ENCODE measurements around the gene ENDOV.
A peak's percentile ranks its signal among the peaks of the same experiment; 100 is the strongest.

ENDOV gene

GRCh38 chr17:80414803-80415625, at the start of gene ENDOV:
TSS of gene ENDOV (plus strand) at chr17:80415167. CDS start at chr17:80415195, 28 bp downstream.
- DNase-seq = peak; percentile 90

GRCh38 chr17:80365983-80366382, 49.0 kb upstream of the ENDOV start:
- DNase-seq = no peak

- DNase-seq = no peak
Observed at GRCh38 chr17:80367503-80367902, 47.5 kb upstream of the ENDOV start.

GRCh38 chr17:80371196-80371595, 43.8 kb upstream of the ENDOV start:
- DNase-seq = no peak

GRCh38 chr17:80372456-80372855, 42.5 kb upstream of the ENDOV start:
- no peak for DNase-seq

GRCh38 chr17:80372922-80373570, 41.9 kb upstream of the ENDOV start:
- DNase-seq = no peak

- DNase-seq = no peak
Observed at GRCh38 chr17:80374039-80374731, 40.8 kb upstream of the ENDOV start.

GRCh38 chr17:80374732-80375585, 40.0 kb upstream of the ENDOV start:
- DNase-seq = no peak

- no peak for DNase-seq
Observed at GRCh38 chr17:80376531-80376930, 38.4 kb upstream of the ENDOV start.

- no peak for DNase-seq
Observed at GRCh38 chr17:80377798-80378197, 37.2 kb upstream of the ENDOV start.

- no peak for DNase-seq
Observed at GRCh38 chr17:80379348-80379747, 35.6 kb upstream of the ENDOV start.

- no peak for DNase-seq
Observed at GRCh38 chr17:80380068-80380467, 34.9 kb upstream of the ENDOV start.

- no peak for DNase-seq
Observed at GRCh38 chr17:80380555-80381002, 34.4 kb upstream of the ENDOV start.

GRCh38 chr17:80381416-80381923, 33.5 kb upstream of the ENDOV start:
- no peak for DNase-seq

- no peak for DNase-seq
Observed at GRCh38 chr17:80382446-80382845, 32.5 kb upstream of the ENDOV start.

- no peak for DNase-seq
Observed at GRCh38 chr17:80382956-80383355, 32.0 kb upstream of the ENDOV start.

GRCh38 chr17:80384078-80384960, 30.6 kb upstream of the ENDOV start:
- DNase-seq = no peak

- DNase-seq = no peak
Observed at GRCh38 chr17:80385046-80385445, 29.9 kb upstream of the ENDOV start.

- DNase-seq = no peak
Observed at GRCh38 chr17:80386341-80386740, 28.6 kb upstream of the ENDOV start.

GRCh38 chr17:80387071-80387470, 27.9 kb upstream of the ENDOV start:
- DNase-seq = no peak

GRCh38 chr17:80388175-80388574, 26.8 kb upstream of the ENDOV start:
- no peak for DNase-seq

Measured in NCI-H510A (cell line).